B cell (primary cell): ENCODE data around the gene NTRK3. TPM values are rescaled to one million over a fixed set of nuclear protein-coding genes. Genes with fewer than 3 reads are reported as not detected.

Experiments
- ATAC-seq: fragments of 200-7000 bp; cut with Tn5 transposase; one replicate; pipeline ENCODE4 v1.10.0; 2021; ENCODE audit warnings: low read depth, mild to moderate bottlenecking, moderate number of reproducible peaks, moderate library complexity
- CTCF ChIA-PET: fragments of 350-600 bp; sonication (Branson Sonifier 250); formaldehyde crosslinking; loops from one replicate; lab custom pipeline; 2021; ENCODE audit warnings: antibody characterized with exemption, inconsistent platforms; lab: Charles Lee
- POLR2A ChIA-PET: fragments of 350-600 bp; sonication (Branson Sonifier 250); formaldehyde crosslinking; loops from one replicate; lab custom pipeline; 2021; ENCODE audit warnings: antibody characterized with exemption; lab: Charles Lee
- DNase-seq: peaks from one replicate; pipeline ENCODE4 v3.0.0; 2013
- H2AFZ ChIP-seq: 2 replicates; pipeline ENCODE4 v1.6.1; 2012; ENCODE audit warnings: mild to moderate bottlenecking, low read depth, low read length; ENCODE audit not compliant: insufficient read depth, poor library complexity, severe bottlenecking
- H3K27ac ChIP-seq, 2 donors: 1 replicate in 1 of 2; 2 replicates in 1 of 2; pipeline ENCODE4 v1.5.1; 2012 to 2013; ENCODE audit warnings: low read length in 2 of 2, mild to moderate bottlenecking in 2 of 2, moderate library complexity in 1 of 2
- H3K27me3 ChIP-seq, 4 experiments: fragments of 200-600 bp in 1 of 4; sonication (generic) in 1 of 4; replicated peaks in 1 of 4; 1 replicate in 2 of 4; 2 replicates in 2 of 4; pipeline versions ENCODE4 v1.6.1 to v1.7.0; 2013 to 2016; ENCODE audit warnings: low read length in 3 of 4, mild to moderate bottlenecking in 2 of 4, mixed read lengths in 1 of 4, moderate library complexity in 1 of 4; ENCODE audit not compliant: insufficient read depth in 4 of 4, control insufficient read depth in 3 of 4; ENCODE audit errors: control extremely low read depth in 1 of 4
- H3K36me3 ChIP-seq, 2 experiments: replicated peaks in 1 of 2; 1 replicate in 1 of 2; 2 replicates in 1 of 2; pipeline versions ENCODE4 v1.6.1 to v1.7.1; 2013; ENCODE audit warnings: low read length in 1 of 2; ENCODE audit not compliant: insufficient read depth in 2 of 2, control insufficient read depth in 1 of 2; ENCODE audit errors: control extremely low read depth in 1 of 2, extremely low read depth in 1 of 2
- H3K4me1 ChIP-seq, 2 donors: fragments of 200-600 bp in 1 of 2; sonication (generic) in 1 of 2; 1 replicate in 1 of 2; 2 replicates in 1 of 2; pipeline versions ENCODE4 v1.5.1 to v1.6.1; 2013 to 2017; ENCODE audit warnings: low read length in 2 of 2; ENCODE audit not compliant: control insufficient read depth in 2 of 2, insufficient read depth in 2 of 2
- H3K4me2 ChIP-seq: replicated peaks from 2 replicates; pipeline ENCODE3; 2012; ENCODE audit warnings: mild to moderate bottlenecking, low read depth, low read length; ENCODE audit not compliant: poor library complexity, severe bottlenecking
- H3K4me3 ChIP-seq, 5 experiments: fragments of 200-600 bp in 1 of 5; sonication (generic) in 1 of 5; 1 replicate in 3 of 5; 2 replicates in 2 of 5; pipeline versions ENCODE4 v1.5.1 to v1.7.0; 2011 to 2016; ENCODE audit warnings: low read length in 4 of 5, mild to moderate bottlenecking in 4 of 5, low read depth in 2 of 5, control low read depth in 1 of 5, moderate library complexity in 1 of 5; ENCODE audit not compliant: insufficient read depth in 1 of 5; ENCODE audit errors: control extremely low read depth in 1 of 5, extremely low read depth in 1 of 5
- H3K79me2 ChIP-seq: fragments of 200-600 bp; sonication (generic); one replicate; pipeline ENCODE4 v1.6.0; 2016; ENCODE audit warnings: low read length; ENCODE audit not compliant: control insufficient read depth, insufficient read depth
- H3K9ac ChIP-seq: fragments of 200-600 bp; sonication (generic); 2 replicates; pipeline ENCODE4 v1.6.1; 2017; ENCODE audit warnings: mild to moderate bottlenecking, low read length, moderate library complexity
- H3K9me3 ChIP-seq, 3 donors: one replicate each; pipeline versions ENCODE4 v1.6.1 to v1.7.1; 2013; ENCODE audit warnings: low read length in 2 of 3; ENCODE audit not compliant: control insufficient read depth in 2 of 3, insufficient read depth in 1 of 3; ENCODE audit errors: control extremely low read depth in 1 of 3
- H4K20me1 ChIP-seq: 2 replicates; pipeline ENCODE4 v1.6.0; 2012; ENCODE audit warnings: mild to moderate bottlenecking, low read length; ENCODE audit not compliant: insufficient read depth, control insufficient read depth, poor library complexity, severe bottlenecking
- H3K27ac Mint-ChIP-seq: one replicate; pipeline ENCODE4 v1.8.0; 2021; ENCODE audit warnings: mixed read lengths
- H3K27me3 Mint-ChIP-seq: one replicate; pipeline ENCODE4 v1.8.0; 2021; ENCODE audit warnings: mixed read lengths
- H3K4me1 Mint-ChIP-seq: one replicate; pipeline ENCODE4 v1.8.0; 2021; ENCODE audit warnings: mixed read lengths
- H3K4me3 Mint-ChIP-seq: one replicate; pipeline ENCODE4 v1.8.0; 2021; ENCODE audit warnings: mixed read lengths
- H3K9me3 Mint-ChIP-seq: one replicate; pipeline ENCODE4 v1.8.0; 2022; ENCODE audit warnings: mixed read lengths; ENCODE audit not compliant: insufficient read depth
- CTCF ChIP-seq: fragments of 200-600 bp; IDR thresholded peaks from one replicate; pipeline ENCODE4 v1.8.0; 2022; ENCODE audit warnings: antibody characterized with exemption, mild to moderate bottlenecking
- EZH2 ChIP-seq: IDR thresholded peaks from 2 replicates; pipeline ENCODE4 v1.6.1; 2012; ENCODE audit warnings: borderline replicate concordance, low read depth, mild to moderate bottlenecking, moderate library complexity, low read length; ENCODE audit not compliant: insufficient read depth, poor library complexity, severe bottlenecking
- WGBS: methylation state at CpG from one replicate; pipeline ENCODE4 v1.1.5; 2013; ENCODE audit warnings: missing lambda C conversion rate; ENCODE audit not compliant: insufficient coverage; 5-methylcytosine and 5-hydroxymethylcytosine counted together
- intact Hi-C: fragments of 100-400 bp; cut with micrococcal nuclease; formaldehyde crosslinking; loops from one replicate; pipeline ENCODE4 v1.10.0; 2022
- polyA plus RNA-seq: library from polyadenylated mRNA; depleted of rRNA; stranded (reverse); fragments of >200 nt; gene quantifications from 2 replicates; pipeline ENCODE4 v1.2.3, GENCODE V29; 2012
- total RNA-seq, 2 donors: library from RNA; stranded (reverse); fragments of 120-200 nt in 1 of 2; gene quantifications; 1 replicate in 1 of 2; 2 replicates in 1 of 2; pipeline versions ENCODE4 v1.2.3 to v1.2.4, GENCODE V29; 2013 to 2022

The NTRK3 gene
- total and polyA plus RNA-seq, 2 donors (not counting 1 experiment from before 2014, with no cell fraction given) = not detected

- H3K79me2 ChIP-seq = no peaks in the 10 kb centered on the region
- no peaks in the 10 kb centered on the region for H3K4me1 ChIP-seq
- H2AFZ ChIP-seq = no peak overlapping the region
- Mint-ChIP-seq H3K4me1 (no peaks in the 10 kb centered on the region), H3K4me3 (no peak overlapping the region), H3K27me3 (peaks cover 4% of the 10 kb centered on the region), H3K9me3 (no peaks in the 10 kb centered on the region), H3K27ac (no peak overlapping the region)
- no peak for ATAC-seq
- H3K36me3 ChIP-seq = no peaks in the 10 kb centered on the region
- peaks cover 0 to 3% (median 0%) of the 10 kb centered on the region in 4 experiments for H3K27me3 ChIP-seq
- intact Hi-C loops = no loop called here
- no peak overlapping the region for H3K27ac ChIP-seq
- WGBS = 86% methylated on average over 1 of the region's 6 CpGs
- TF ChIP-seq CTCF (no peak), EZH2 (no peak)
- H3K4me2 ChIP-seq = no peak overlapping the region
- DNase-seq = no peak
- H3K9ac ChIP-seq = no peak overlapping the region
- ChIA-PET POLR2A (no interaction called here), CTCF (no interaction called here)
- no peak overlapping the region for H3K4me3 ChIP-seq
- H4K20me1 ChIP-seq = no peaks in the 10 kb centered on the region
- H3K9me3 ChIP-seq = no peaks in the 10 kb centered on the region
These were observed 129.7 kb downstream of the NTRK3 start for GRCh38 chr15:88126695-88127431.

- H3K4me1 ChIP-seq = no peaks in the 10 kb centered on the region
- WGBS = 91% methylated on average over 7 of the region's 7 CpGs
These were observed 131.0 kb downstream of the NTRK3 start for GRCh38 chr15:88125576-88125975.

More at GRCh38 chr15:88125576-88125975, 131.0 kb downstream of the NTRK3 start:
- H3K36me3 ChIP-seq = no peaks in the 10 kb centered on the region
- H3K9me3 ChIP-seq = no peaks in the 10 kb centered on the region
- ChIA-PET POLR2A (no interaction called here), CTCF (no interaction called here)
- H3K9me3 Mint-ChIP-seq = no peaks in the 10 kb centered on the region
- no peaks in the 10 kb centered on the region for H3K4me1 Mint-ChIP-seq
- DNase-seq = no peak
- no peaks in the 10 kb centered on the region for H3K79me2 ChIP-seq
- no peak for ATAC-seq
- no peak overlapping the region for H3K4me3 ChIP-seq
- H3K9ac ChIP-seq = no peak overlapping the region
- intact Hi-C loops = no loop called here
- no peaks in the 10 kb centered on the region for H4K20me1 ChIP-seq
- no peak overlapping the region for H3K27ac ChIP-seq
- no peak overlapping the region for H3K27ac Mint-ChIP-seq
- H3K4me3 Mint-ChIP-seq = no peak overlapping the region
- no peak overlapping the region for H3K4me2 ChIP-seq
- no peak overlapping the region for H2AFZ ChIP-seq
- no peak for TF ChIP-seq CTCF
- no peak for TF ChIP-seq EZH2
- H3K27me3 ChIP-seq = peaks cover 0 to 3% (median 0%) of the 10 kb centered on the region in 4 experiments
- peaks cover 4% of the 10 kb centered on the region for H3K27me3 Mint-ChIP-seq
